Muscle of back (tissue), 11 donors: ENCODE data around the gene SLC37A1. TPM values are rescaled to one million over a fixed set of nuclear protein-coding genes. Genes with fewer than 3 reads are reported as not detected.
A peak's percentile ranks its signal among the peaks of the same experiment; 100 is the strongest.

Source experiments
- DNase-seq, 3 donors: peaks; one replicate each; pipeline versions ENCODE4 v3.0.0 to v3.0.0-alpha.2; 2013
- polyA plus RNA-seq, 10 donors: library from polyadenylated mRNA; unstranded; fragments of 120-200 nt; gene quantifications; one replicate each; pipeline ENCODE4 v1.2.1, GENCODE V29; 2013; ENCODE audit not compliant: insufficient read length in 10 of 10

Gene SLC37A1
- polyA plus RNA-seq, 10 donors = 1.9 to 3.2 (median 2.6) TPM

DNA sequence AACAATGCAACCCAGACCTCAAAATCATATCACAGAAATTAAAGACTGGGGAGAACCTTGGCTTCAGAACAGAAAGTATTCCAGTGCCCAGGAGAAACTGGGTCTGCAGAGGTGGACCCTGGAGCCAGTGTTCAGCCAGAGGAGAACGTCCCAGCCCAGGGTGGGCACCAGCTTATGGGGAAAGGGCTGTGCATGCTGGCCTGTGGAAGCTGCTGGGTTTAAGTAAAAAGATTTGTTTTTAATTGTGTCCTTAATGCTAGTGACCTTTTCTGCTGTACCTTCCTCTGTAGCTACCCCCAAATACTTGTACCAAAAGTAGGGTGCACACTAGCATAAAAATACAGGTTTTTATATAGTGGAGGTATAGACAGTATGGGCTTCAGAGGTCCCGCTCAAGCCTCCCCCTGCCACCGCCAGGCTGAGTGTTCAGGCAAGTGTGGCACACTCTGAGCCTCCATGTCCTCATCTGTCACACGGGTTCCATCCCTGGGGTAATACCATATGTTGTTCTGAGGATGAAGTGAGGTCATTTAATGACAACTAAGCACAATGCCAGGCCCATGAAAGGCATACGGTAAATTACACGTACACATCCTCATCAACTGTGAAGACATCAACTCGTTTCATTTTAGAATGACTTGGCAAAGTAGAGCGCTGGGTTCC is 47.0 kb downstream of the SLC37A1 start:
- DNase-seq = no peak

DNA sequence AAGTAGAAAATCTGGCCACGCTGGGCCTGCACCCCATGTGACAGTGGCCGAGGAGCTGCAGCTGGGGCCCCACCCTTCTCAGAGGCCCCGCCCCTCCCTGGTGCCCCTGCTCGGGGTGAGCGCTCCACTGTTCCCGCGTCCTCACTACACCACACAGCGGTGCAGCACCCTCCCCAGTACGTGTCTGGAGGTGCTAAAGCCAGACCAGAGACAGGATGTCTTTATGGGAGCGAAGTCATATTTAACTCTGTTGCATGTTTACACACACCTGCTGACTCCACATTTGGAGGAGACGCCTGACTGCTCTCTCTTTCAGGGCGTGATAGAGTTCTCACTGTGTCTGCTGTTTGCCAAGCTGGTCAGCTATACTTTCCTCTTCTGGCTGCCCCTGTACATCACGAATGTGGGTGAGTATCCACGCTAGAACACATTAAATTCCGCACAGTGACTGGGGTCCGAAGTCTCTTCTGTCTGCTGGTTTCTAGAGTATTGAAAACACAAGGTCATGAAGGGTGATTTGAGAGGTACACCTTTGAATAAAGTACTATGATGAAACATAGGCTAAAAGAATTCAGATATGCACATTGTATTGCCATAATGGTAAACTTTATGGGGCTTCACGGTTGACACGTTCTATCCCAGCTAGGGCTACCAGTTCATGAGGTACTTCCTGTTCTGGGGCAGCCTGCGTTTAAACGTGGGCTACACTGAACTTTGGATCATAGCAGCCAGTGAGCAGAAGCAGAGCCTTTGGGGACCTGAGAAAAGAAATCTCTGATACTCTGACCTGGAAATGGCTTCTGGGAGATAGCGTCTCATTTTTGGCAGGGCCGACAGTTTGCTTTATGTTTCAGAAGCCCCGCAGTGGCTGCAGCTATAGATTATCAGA is 48.4 kb downstream of the SLC37A1 start:
- DNase-seq = peak in 1 of 3 donors; percentile 20

DNA sequence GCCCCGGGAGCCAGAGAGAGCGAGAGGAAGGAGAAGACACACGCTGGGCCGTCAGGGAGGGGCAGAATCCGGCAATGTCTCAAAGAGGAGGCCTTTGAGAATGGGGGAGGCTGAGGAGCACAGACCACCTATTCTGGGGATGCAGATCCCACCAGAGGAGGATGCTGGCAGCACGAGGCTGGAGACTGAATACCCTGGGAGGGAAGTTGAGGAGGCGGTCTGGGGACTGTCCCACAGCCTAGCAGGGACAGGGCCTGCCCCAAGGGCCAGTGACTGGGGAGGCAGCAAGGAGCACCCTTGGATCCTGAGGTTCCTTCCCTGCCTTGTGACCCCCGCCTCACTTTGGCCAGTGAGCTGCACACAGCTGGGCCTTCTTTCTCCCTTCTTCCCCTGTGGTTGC is 49.2 kb downstream of the SLC37A1 start:
- no peak for DNase-seq

DNA sequence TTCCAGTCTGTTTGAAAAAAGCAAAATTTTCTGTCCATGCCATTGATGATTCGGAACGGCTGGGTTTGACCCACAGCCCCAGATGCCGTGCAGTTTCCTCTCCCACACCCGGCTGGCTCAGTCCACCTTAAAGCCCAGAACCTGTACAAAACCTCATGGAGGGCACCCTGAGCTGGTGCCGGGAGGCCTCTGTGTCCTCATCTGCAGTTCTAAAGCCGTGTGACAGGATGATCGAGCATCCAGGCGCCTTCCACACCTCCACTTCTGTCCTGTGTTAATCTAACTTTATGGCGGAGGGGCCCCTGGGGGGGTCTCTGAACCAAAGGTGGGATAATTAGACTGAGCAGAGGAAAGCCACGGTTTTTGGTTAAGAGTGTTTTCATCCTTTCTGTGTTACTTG is 49.6 kb downstream of the SLC37A1 start:
- no peak for DNase-seq

DNA sequence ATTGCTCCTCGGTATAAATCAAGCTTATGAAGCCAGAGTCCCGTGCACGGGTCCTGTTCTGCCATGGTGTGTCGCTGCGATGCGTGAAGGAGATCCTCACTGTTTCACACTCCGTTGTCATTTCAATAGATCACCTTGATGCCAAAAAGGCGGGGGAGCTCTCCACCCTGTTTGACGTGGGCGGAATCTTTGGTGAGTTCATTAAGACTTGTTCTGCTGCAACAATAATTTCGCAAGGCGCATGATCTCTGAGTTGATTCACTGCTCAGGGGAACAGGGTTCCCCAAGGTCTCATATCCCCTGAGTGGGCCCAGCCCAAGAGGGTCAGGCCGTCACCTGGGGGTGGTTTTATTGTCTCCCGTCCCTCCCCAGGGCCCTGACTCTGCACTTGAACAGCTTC is 50.0 kb downstream of the SLC37A1 start:
- DNase-seq = no peak

DNA sequence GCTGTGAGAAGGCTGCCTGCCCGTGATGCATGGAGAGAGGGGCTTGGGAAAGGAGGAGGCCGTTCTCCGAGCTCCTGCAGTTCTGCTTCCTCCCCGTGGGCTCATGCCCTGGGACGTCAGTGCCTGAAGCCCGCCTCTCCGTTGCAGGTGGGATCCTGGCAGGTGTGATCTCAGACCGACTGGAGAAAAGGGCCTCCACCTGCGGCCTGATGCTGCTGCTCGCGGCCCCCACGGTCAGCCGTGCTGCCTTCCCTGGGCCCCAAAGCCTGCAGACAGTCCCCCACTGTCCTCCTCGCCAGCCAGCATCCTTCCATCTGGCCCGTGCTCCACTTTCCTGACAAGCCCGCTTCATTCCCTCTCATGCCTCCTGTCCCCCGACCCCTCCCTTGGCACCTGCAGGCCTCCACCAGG is 50.9 kb downstream of the SLC37A1 start:
- no peak for DNase-seq

DNA sequence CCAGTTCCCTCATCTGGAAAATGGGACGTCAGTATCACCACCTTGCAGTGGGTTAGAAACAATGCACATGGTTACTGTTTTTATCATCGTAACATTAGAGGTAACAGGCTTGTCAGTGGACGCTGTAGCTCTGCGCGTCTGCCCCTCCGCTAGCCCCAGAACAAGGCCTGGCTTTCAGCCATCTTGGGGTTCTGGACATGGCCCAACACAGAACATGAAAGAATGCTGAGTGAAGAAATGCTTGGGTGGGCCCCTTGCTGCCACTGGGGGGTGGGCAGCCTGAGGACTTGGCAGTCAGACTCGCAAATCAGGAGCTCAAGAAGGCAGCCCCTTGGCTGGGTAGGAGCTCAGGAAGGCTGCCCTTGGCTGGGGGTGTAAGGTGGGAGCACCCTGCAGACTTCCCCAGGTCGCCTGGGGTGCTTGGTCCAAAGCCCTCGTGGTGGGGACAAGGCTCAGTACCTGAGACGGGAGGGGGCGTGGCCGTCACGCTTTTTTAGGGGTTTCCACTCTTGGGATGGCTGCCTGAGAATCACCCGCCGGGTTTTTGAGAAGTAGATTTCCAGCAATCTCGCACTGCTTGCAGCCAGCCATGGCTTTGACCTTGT is 51.7 kb downstream of the SLC37A1 start:
- no peak for DNase-seq

DNA sequence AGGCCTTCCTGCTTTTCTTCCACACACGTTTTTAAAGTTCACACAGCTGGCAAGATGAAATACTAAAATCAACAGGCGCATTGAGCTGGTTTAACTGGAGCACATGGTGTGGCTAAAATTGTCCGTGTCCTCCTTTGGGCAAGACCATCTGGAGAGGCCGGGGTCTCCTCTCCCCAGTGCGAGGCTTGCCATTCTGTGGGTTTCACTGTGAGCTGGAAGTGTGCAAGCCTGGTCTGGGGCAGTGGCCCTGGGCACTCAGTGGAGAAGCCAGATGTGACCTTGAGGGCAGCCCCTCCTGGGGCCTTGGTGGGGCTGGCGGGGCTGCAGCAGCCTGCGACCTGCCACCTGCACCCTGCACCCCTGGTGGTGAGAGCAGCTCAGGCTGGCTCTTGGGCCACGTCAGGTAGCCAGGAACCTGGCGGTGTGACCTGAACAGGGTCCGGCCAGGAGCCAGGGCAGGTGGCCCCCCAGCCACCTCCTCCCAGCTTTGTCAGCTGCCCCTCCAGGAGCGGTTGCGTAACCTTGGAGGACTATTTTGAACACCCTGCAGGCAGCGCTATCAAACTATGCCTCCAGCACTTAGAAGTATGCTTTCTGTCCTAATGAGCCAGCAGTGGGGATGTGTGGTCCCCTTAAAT is 52.4 kb downstream of the SLC37A1 start:
- DNase-seq = no peak

DNA sequence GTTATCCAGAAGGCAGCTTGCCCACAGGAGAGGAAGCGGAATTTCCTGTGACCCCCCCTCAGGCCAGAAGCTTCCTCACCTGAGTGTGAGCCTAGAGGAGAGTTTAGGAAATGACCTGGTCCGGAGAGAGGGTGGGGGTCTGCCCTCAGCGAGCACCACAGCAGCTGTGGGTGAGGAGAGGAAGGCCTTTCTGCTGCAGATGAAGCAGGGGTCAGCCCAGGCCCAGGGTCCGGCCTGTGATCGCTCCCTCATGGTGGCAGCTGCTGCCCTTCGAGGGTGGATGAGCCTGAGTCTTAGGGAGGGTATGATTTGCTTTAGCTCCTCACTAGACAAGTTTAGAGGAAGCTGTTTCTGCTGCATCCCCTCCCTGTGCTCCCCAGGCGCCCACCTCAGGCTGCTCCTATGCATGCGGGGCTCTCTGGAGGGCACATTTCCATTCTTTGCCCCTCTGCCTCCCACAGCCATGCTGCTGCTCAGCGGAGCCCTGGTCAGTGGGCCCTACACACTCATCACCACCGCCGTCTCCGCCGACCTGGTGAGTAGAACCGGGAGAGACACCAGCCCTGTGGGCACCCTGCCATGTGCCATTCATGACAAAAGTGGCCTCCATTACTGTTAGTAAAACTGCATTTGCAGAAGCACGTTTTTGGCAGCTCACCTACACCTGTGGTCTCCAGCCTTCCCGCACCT is 53.0 kb downstream of the SLC37A1 start:
- DNase-seq = no peak

DNA sequence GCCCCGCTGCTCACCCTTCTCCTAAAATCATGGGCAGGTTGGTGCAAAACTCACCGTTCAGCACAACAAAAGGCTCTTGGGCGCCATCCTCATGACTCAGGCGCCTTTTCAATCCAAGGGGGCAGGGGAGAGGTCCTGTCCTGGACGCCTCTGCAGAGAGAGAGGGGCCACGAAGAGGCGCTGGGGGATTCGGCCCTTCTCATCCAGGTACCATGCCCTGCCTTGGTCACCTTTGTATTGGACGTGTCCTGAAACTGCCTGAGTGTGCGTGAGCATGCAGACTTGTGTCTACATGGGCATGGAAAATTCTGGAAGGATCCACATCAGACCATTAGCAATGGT is 53.5 kb downstream of the SLC37A1 start:
- no peak for DNase-seq

DNA sequence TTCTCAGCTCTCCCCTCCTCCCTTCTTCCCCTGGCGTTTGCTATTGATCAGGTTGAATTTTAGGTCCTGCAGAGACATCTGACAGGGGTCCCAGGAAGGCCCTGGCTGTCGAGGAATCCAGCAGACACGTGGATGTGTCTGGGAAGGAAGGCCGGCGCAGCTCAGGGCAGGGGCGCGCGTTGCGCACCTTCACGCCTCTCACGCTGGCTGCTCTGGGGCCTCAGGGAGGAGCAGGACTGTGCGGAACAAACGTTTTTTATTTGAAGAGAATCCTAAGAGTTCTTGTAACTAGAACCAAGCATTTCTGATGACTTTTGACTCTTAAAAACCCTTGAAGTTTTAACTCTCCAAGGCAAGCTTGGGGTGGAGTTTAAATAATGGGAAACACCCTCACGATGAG is 54.2 kb downstream of the SLC37A1 start:
- DNase-seq = no peak

DNA sequence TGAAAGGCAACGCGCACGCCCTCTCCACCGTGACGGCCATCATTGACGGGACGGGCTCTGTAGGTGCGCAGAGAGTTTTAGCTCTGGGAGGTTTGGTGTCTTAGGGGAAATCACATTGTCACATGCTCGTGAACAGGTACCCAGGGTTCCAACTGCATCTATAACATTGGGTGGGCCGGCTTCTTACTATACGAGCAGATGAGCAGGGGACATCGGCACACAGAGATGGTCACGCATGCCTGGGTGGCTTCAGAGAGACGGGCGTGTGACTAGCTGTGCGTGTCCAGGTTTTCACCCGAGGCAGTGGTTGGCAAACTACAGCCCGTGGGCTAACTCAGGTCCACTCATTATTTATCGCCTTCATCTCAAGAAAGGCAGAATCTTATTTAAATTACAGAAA is 54.7 kb downstream of the SLC37A1 start:
- no peak for DNase-seq

DNA sequence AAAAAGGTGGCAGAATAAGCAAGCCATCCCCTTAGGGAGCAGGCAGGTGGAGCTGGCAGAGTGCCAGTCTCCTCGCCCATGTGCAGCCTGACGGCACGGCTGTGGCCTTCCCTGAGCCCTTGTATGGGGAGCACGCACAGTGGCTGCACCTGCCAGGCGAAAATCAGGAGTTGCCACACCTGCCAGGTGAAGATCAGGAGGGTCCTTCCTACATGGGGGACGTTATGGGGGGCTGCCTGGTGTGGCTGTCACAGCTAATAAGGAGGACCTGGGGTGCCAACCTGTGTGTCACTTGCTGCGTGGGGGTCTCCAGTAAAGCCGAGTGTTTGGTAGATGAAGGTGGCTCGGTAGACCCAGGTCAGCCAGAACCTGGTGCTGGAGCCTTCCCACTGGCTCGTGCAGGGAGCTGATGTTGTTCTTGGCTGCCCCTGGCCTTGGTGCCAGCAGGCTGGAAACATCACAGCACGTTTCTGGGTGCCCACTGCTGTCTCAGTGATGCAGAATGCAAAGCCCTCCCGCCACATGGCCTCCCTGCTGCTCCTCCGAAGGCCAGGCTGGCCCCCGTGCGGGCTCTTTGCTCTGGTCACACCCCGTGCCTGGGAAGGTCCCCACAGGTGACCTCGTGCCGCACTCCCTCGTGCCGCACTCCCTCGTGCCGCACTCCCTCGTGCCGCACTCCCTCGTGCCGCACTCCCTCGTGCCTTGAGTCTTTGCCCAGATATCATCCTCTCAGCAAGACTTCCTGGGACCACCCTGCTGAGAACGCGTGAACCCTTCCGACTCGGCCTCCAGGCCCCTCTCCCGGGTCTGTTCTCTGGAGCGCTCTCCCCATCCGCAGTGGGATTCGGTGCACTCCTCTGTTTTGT is 55.4 kb downstream of the SLC37A1 start:
- DNase-seq = no peak

DNA sequence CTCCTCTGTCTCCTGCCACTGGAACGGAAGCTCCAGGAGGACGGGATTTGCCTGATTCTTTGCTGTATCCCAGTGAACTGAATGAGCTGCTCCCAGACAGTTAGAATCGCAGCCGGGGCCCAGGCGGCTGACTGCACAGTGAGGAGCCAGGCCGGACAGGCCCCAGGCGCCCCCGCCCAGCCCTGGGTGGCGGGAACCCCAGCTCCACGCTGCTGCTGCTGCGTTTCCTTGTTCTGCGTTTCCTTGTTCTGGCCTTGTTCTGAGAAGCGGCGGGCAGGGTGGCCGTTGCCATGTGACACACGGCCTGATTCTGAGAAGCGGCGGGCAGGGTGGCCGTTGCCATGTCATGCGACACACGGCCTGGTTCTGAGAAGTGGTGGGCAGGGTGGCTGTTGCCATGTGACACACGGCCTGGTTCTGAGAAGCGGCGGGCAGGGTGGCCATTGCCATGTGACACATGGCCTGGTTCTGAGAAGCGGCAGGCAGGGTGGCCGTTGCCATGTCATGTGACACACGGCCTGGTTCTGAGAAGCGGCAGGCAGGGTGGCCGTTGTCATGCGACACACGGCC is 56.2 kb downstream of the SLC37A1 start:
- DNase-seq = no peak

DNA sequence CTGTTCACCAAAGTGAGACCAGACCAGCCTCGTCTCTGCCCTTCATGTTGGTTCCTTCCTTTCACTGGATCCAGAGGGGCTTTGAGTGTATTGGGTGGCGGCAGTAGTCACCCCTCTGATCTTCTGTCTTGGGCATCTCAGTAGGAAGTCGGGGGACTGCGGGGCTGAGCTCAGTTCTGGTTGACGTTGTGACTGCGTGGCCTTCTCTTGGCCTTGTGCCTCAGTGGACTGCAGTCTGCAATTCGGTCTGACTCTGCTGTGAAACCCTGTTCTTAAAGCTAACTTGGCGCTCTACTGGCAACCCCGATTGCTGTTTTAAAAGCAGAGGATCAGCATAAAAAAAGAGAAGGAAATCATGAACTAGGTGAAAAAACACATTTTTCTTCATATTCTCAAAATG is 56.7 kb downstream of the SLC37A1 start:
- DNase-seq = no peak

DNA sequence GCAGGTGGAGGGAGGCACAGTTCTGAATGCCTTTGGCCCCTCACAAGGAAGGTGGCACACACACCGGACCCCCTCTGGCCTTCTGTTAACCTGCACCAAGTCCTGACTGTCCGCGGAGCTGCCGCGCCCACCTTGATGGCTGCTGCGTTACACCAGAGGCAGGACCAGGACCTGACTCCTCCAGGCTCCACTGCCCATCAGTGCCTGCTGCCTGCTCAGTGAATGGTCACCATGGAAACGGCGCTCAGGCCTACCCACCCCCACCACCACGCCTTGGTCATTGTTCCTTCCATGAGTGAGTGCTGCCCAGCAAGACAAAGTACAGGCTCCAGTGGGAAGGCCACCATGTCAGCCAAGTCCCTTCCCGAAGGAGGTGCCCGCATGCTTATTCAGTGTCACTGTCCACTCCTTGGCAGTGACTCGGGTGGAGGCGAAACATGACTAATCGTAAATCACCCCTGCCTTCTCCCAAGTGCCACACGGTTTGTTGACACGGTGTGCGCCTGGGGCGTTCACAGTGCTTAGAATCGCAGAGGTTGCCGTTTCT is 57.3 kb downstream of the SLC37A1 start:
- DNase-seq = no peak

DNA sequence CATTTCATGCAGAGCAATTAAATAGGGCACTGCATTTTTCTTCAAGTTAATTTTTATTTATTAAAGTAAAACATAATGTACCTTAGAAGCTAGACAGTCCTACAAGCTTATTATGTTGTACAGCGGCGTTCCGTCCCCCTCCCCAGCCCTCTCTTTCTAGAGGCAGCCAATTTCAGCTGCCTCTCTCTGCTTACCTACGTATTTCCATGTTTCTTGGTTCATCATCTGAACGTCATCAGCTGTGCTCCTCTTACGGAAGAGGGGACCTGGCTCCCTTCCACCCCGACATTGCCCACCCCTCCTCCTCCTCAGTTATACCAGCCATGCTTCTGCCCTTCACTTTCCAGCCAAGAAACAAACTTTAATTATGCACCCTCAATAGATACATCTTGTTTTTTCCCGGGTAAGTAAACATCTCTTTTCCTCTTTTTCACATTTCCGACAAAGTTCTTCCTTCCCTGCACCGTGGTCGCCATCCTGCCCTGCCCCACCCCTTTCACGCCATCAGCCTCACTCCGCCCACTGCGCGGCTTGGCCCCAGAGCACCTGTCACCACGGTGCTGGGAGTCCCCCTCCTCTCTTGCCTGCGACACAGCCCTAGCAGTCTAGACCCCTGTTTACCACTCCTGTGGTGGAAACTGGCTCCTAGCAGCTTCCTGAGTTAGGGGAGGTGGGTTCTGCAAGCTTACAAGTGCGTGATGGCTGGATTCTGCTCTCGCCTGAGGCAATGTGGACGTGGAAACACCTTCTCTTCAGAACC is 57.9 kb downstream of the SLC37A1 start:
- DNase-seq = no peak

DNA sequence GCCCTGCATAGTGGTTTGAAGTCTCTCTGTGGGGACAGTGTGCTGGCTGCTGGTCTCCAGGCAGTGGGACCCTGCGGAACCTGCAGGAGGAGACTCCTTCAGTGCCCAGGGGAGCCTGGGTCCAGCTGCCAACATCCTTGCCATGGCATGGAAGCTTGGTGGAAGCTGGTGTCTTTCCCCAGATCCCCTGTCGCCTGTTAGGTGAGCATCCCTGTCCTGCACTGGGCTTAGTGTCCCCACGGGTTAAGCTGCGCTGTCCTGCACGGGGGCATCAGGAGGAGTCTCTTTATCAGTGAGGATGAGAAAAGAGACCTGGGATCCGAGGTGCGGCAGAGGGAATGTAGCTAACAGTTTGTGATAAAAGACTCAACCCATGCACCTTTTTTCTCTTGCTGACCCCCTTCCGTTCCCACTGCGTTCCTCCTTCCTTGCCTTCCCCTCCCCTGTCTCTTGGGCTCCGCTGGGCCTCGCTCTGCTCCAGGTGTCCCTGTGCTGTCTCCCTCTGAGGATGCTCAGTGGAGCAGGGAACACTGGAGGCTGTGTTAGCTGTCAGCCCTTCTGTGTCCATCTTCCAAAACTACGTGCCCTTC is 59.3 kb downstream of the SLC37A1 start:
- DNase-seq = no peak
